Left lung (tissue), 10 donors: ENCODE measurements around the gene ECI1. TPM values are rescaled to one million over a fixed set of nuclear protein-coding genes. Genes with fewer than 3 reads are reported as not detected.

Experiments used
- ATAC-seq: fragments of 200-7000 bp; cut with Tn5 transposase; one replicate; pipeline ENCODE4 v1.9.1; 2020; ENCODE audit warnings: moderate library complexity
- DNase-seq, 4 donors: peaks; one replicate each; pipeline ENCODE4 v3.0.0-alpha.2; 2013 to 2020
- H3K27ac ChIP-seq, 2 donors: fragments of 200-600 bp; sonication (generic) in 1 of 2; one replicate each; pipeline versions ENCODE4 v1.5.0 to v1.8.0; 2020 to 2021
- H3K27me3 ChIP-seq, 2 donors: fragments of 200-600 bp; sonication (generic) in 1 of 2; one replicate each; pipeline versions ENCODE4 v1.5.0 to v1.8.0; 2020 to 2021
- H3K36me3 ChIP-seq, 2 donors: fragments of 200-600 bp; sonication (generic) in 1 of 2; one replicate each; pipeline versions ENCODE4 v1.5.0 to v1.8.0; 2020 to 2021
- H3K4me1 ChIP-seq, 2 donors: fragments of 200-600 bp; one replicate each; pipeline ENCODE4 v1.8.0; 2021
- H3K4me3 ChIP-seq, 2 donors: fragments of 200-600 bp; sonication (generic) in 1 of 2; one replicate each; pipeline versions ENCODE4 v1.5.0 to v1.8.0; 2020 to 2021; ENCODE audit warnings: mild to moderate bottlenecking in 1 of 2
- H3K9me3 ChIP-seq, 2 donors: fragments of 200-600 bp; sonication (generic) in 1 of 2; one replicate each; pipeline versions ENCODE4 v1.5.0 to v1.8.0; 2020 to 2021
- CTCF ChIP-seq, 2 donors: fragments of 200-600 bp; sonication (generic) in 1 of 2; IDR thresholded peaks; one replicate each; pipeline versions ENCODE4 v1.5.0 to v1.8.0; 2021; ENCODE audit warnings: antibody characterized with exemption in 2 of 2
- intact Hi-C, 2 donors: fragments of 100-400 bp; cut with DNase I; formaldehyde crosslinking; loops; one replicate each; pipeline versions ENCODE4 v1.11.2 to v1.14.2; 2022
- polyA plus RNA-seq, 6 donors: library from polyadenylated mRNA; unstranded; fragments of 120-200 nt; gene quantifications; one replicate each; pipeline ENCODE4 v1.2.1, GENCODE V29; 2013; ENCODE audit not compliant: insufficient read length in 6 of 6
- total RNA-seq, 2 donors: library from RNA; stranded (reverse); fragmentation: NEBNext Ultra II Directional; extraction: Animal tissue kit (Norgen Biotek cat#: 25700); gene quantifications; one replicate each; pipeline ENCODE4 v1.2.1, GENCODE V29; 2021
- donor health status: DM: no; HTN: yes; CAD: no.
- donor health status: DM: no; HTN: no; CAD: no.

ECI1 gene
- total and polyA plus RNA-seq, 8 donors = 41.8 to 63.5 (median 51.2) TPM

GRCh38 chr16:2298621-2299020 is 47.2 kb upstream of the ECI1 start:
- DNase-seq = peak in 1 of 4 donors; percentile 55
- H3K4me3 ChIP-seq = no peak overlapping the region
- intact Hi-C loops = no loop called here
- no peaks in the 10 kb centered on the region for H3K9me3 ChIP-seq
- H3K4me1 ChIP-seq = no peaks in the 10 kb centered on the region
- H3K27ac ChIP-seq = no peak overlapping the region
- no peaks in the 10 kb centered on the region for H3K27me3 ChIP-seq
- TF ChIP-seq CTCF (IDR thresholded peaks at IDR 0.05) = no peak
- peaks cover 0 to 69% of the 10 kb centered on the region in 2 donors for H3K36me3 ChIP-seq
- ATAC-seq = no peak

GRCh38 chr16:2297506-2297860 is 46.1 kb upstream of the ECI1 start:
- Histone ChIP-seq H3K36me3 (peaks cover 0 to 67% of the 10 kb centered on the region in 2 donors), H3K4me3 (no peak overlapping the region), H3K9me3 (no peaks in the 10 kb centered on the region), H3K27ac (no peak overlapping the region), H3K4me1 (no peaks in the 10 kb centered on the region), H3K27me3 (no peaks in the 10 kb centered on the region)
- TF ChIP-seq CTCF (IDR thresholded peaks at IDR 0.05) = no peak
- ATAC-seq (no peak), DNase-seq (no peak)
- intact Hi-C loops = no loop called here

DNA sequence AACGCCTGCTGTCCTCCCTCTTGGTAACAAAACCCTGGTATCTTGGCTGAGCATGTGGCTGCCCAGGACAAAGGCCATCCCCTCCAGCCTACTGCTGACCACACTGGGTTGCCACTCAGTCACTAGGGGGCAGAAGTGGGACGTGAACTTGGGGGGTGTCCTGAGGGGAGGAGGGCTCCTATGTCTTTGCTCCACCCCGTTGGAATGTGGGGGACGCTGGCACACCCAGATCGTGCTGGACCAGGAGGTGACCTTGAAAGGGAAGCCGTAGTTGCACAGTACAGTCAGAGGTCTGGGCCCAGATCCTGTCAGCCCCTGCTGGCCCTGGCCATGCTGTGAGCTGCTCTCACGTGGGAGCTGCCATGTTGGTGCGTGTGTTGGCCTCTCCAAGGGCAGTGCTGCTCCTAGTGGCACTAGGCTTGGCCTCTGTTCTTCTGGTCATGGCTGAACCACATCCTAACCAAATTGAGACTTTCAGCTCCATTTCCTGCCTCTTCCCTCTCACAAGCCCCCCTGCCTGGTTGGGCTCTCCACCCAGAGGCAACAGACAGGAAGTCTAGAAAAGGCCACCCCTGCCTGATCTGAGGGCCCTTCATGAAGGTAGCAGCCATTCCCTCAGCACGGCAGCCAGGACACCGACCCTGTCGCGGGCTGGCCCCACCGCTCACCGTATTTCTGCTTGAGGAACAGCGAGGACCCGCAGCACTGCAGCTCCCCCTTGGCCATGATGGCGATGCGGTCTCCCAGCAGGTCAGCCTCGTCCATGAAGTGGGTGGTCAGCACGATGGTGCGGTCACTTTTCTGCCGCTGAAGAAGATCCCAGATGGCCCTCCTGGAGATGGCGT is 45.5 kb upstream of the ECI1 start:
- no peak overlapping the region for H3K27ac ChIP-seq
- H3K4me3 ChIP-seq = no peak overlapping the region
- H3K9me3 ChIP-seq = no peaks in the 10 kb centered on the region
- DNase-seq (peak in 2 of 4 donors; percentile 10 to 62), ATAC-seq (peak; percentile 59)
- H3K27me3 ChIP-seq = no peaks in the 10 kb centered on the region
- peaks cover 0 to 70% of the 10 kb centered on the region in 2 donors for H3K36me3 ChIP-seq
- no peaks in the 10 kb centered on the region for H3K4me1 ChIP-seq
- intact Hi-C loops = no loop called here
- peak in 1 of 2 donors; percentile 24 for TF ChIP-seq CTCF (IDR thresholded peaks at IDR 0.05)

GRCh38 chr16:2295056-2295798 is 43.8 kb upstream of the ECI1 start:
- no peaks in the 10 kb centered on the region for H3K4me1 ChIP-seq
- ATAC-seq (no peak), DNase-seq (peak in 1 of 4 donors; percentile 64)
- H3K9me3 ChIP-seq = no peaks in the 10 kb centered on the region
- no peak overlapping the region for H3K27ac ChIP-seq
- no peak for TF ChIP-seq CTCF (IDR thresholded peaks at IDR 0.05)
- no peak overlapping the region for H3K4me3 ChIP-seq
- intact Hi-C loops = no loop called here
- H3K36me3 ChIP-seq = peaks cover 0 to 78% of the 10 kb centered on the region in 2 donors
- H3K27me3 ChIP-seq = no peaks in the 10 kb centered on the region

- no peak for TF ChIP-seq CTCF (IDR thresholded peaks at IDR 0.05)
- no peaks in the 10 kb centered on the region for H3K9me3 ChIP-seq
- no peak overlapping the region for H3K27ac ChIP-seq
- H3K27me3 ChIP-seq = no peaks in the 10 kb centered on the region
- no peak for DNase-seq
- H3K4me1 ChIP-seq = no peaks in the 10 kb centered on the region
- ATAC-seq = no peak
- intact Hi-C loops = no loop called here
- H3K4me3 ChIP-seq = no peak overlapping the region
- H3K36me3 ChIP-seq = peaks cover 0 to 79% of the 10 kb centered on the region in 2 donors
These were observed 40.8 kb upstream of the ECI1 start for GRCh38 chr16:2292221-2292620.
